Right lung (tissue), 5 donors: Measurements from ENCODE around the gene KLHL29. TPM values are rescaled to one million over a fixed set of nuclear protein-coding genes. Genes with fewer than 3 reads are reported as not detected.

Source experiments
- DNase-seq, 2 donors: peaks; one replicate each; pipeline ENCODE4 v3.0.0-alpha.2; 2013
- polyA plus RNA-seq, 5 donors: library from polyadenylated mRNA; unstranded; fragments of 120-200 nt; gene quantifications; one replicate each; pipeline versions ENCODE4 v1.2.1 to v1.2.3, GENCODE V29; 2013; ENCODE audit warnings: inconsistent platforms in 1 of 5, low replicate concordance in 1 of 5; ENCODE audit not compliant: insufficient read length in 5 of 5, insufficient read depth in 1 of 5

The KLHL29 gene
- polyA plus RNA-seq, 5 donors = 1.6 to 2.7 (median 2.1) TPM

DNA sequence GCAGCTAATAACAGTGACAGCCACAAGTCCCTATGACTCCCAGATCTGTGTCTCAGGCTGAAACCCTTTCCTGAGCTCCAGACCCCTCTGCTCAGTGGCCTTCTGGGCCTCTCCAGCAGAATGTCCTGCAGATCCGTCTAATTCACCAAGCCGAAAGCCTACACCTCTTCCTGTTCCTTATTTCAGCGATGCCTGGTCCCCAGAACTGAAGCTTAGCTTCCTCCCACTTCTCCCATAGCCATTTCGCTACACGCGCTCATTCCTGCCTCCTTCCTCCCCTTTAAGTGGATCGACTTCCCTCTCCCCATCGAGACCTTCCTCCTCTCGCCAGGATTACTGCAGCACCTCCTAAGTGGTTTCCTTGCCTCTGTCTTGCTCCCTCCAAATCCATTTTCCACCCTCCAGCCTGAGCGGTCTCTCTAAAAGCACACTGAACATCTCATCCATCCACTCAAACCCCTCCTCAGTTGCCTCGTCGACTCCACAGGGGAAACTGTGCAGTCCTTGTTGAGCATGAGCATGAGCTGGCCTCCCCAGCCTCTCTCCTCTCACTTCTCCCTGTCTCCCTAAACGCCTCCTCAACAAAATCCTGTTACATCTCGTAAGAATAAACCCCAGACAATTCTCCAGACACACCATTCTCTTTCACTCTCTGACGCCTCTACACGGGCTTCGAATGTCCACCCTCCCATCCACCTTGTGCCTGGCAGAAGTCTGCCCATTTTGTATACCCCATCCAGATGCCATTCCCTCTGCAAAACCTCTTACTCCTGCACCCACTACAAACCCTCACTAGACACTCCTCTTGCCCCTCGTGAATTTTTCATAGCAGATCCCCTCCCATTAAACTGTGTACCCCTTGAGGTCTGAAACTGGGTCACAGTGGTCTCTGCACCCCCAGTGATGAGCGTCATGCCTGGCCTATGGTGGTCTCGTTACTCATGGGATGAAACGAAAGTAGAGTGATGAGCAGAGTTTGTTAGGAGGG is 309.4 kb downstream of the KLHL29 start:
- no peak for DNase-seq

DNA sequence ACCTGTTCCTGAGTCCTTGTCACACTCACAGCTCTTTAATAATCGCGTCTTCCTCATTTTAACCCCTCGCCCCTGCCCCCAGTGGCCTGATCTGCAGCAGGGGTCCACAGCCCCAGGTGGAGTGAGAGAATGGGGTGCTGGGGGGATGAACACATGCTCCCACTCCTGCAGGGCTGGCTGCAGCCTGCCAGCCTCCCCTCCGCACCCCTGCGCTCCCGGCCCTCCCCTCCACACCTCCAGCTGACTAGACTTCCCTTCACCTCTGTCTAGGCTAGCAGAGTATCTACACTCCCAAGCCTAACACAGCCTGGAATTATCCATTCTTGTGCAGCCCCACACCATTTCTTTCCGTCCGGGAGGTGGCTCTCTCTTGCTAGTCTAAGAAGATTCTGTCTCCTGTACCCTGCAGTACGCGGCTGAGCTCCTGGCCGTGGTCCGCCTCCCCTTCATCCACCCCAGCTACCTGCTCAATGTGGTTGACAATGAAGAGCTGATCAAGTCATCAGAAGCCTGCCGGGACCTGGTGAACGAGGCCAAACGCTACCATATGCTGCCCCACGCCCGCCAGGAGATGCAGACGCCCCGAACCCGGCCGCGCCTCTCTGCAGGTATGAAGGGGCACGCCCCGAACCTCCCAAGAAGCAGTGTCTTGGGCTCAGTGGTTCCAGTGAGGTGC is 310.4 kb downstream of the KLHL29 start:
- no peak for DNase-seq

DNA sequence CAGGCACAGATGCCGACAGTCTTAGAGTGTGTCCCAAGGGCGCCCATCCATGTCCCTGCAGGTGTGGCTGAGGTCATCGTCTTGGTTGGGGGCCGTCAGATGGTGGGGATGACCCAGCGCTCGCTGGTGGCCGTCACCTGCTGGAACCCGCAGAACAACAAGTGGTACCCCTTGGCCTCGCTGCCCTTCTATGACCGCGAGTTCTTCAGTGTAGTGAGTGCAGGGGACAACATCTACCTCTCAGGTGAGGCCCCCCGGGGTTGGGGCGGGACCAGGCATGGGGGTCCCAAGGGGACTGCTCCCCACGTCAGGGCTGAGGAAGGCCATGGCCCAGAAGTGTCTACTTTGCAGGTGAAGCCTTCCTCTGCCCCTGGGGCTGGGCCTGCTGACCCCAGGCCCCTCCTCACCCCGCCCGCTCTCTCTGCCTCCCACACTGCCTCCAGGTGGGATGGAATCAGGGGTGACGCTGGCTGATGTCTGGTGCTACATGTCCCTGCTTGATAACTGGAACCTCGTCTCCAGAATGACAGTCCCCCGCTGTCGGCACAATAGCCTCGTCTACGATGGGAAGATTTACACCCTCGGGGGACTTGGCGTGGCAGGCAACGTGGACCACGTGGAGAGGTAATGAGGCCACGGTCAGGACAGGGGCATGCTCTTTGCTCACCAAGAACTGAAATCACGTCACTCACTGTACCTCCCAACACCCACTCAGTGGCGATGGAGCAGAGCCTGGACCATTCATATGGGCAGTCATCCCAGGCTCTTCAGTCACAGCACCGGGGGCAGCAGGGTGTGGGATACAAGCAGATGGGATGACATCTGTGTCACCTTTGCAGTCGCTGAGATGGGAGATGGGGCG is 311.1 kb downstream of the KLHL29 start:
- DNase-seq = no peak

DNA sequence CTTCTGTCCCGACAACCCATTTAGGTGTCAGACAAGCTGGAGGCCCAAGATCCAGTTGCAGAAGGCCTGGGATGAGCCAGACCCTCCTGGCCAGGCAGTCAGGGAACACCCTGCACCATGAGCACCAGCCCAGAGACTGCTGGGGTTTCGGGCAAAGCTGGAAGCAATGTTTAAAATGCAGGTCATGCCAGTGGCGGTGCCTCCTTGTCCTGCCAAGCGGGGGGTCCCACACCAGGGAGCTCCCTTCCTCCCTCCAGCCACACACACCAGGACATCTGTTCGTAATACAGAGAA is 311.7 kb downstream of the KLHL29 start:
- no peak for DNase-seq

DNA sequence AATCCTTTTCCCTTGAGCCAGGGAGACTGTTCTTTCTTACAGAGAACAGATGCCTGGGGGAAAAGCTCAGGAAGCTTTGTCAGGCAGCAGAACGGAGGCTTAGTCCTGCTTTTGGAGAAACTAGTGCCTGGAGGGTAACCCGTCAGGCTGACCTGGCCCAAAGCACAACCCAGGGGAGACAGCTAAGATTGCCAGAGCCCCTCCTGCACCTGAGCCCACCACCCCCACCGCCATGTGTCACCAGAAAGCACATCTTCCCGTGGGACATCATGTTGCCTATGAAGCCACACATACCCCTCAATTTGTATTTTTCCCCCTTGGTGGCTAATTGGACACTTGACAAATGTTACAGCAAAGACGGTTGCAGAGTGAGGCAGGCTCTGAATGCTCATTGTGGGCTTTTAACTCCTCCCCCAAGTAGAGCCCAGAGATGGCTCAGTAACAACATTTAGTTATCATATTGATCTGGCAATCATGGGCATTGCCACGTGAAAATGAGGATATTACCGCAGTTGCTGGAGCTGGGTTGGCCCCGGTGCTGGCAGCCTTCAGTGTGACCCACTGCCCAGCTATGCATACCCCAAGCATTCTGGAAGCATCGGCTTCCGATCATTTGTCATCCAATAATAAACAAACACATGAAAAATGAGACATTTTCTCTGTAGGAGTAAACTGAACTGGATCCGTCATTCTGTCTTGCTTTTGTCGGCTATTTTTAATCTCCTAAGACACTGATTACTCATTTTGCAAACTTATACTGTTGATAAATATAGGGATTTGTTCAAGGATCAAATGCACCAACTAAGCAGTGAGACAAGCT is 312.5 kb downstream of the KLHL29 start:
- no peak for DNase-seq

DNA sequence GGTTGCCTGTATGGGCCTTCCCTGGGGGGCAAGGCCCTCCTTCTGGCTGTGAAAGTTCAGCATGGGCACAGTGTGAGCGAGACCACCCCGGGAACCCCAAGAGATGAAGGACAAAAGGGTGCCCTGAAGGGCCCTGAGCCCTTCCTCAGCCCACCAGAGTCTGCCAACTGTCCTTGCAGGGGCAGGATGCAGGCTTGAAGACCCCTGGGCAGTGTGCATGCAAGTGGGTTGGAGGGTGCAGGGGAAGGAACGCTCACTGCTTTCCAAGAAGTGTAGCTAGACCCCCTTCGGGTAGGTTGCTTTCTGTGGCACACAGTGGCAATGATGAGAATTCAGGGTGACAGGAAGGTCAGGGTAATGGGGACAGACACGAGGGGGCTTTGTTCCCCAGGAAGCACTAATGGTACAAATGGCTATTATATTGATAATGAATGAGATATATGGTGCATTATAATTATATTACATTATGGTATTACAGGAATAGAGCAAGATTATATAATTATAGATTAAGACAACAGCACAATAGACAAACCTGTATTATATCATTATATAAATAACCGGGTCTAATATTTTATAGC is 313.2 kb downstream of the KLHL29 start:
- no peak for DNase-seq

DNA sequence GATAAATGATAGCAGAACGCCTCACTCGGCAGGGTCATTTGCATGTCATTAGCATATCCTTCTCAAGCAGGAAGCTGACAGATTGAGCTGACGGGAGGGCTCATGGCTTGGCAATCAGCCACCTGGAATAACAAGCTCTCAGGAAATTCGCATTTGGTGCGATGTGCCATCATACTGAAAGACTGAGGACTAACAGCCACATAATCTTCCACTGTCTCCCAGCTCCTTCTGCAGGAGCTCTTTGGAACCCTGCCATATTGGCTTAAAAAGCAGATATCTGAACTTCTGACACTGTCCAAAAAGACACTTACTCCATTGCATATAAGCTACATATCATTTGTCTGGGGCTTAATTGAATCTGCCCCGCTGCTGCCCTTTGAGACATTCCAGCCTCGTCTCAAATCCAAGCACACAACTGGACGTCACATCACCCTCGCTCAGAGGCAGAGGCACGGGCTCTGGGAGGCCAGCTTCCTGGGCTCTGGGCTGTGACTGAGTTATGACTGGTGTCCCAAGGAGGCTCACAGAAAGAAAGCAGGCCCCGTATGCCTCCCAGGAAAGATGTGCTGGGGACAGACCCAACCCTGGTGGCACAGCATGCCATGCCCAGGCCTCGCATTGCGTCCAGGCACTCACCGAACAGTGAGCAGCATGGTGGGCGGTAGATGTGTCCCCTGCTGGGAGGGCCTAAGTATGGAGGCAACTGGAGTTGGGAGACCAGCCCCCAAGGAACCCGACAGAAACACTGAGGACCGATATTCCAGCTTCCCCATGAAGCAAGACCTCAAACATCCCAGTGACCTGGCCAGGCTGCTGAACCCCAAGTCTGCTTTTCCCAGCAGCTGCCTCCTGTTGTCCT is 314.0 kb downstream of the KLHL29 start:
- peak; percentile 54 to 57 for DNase-seq

DNA sequence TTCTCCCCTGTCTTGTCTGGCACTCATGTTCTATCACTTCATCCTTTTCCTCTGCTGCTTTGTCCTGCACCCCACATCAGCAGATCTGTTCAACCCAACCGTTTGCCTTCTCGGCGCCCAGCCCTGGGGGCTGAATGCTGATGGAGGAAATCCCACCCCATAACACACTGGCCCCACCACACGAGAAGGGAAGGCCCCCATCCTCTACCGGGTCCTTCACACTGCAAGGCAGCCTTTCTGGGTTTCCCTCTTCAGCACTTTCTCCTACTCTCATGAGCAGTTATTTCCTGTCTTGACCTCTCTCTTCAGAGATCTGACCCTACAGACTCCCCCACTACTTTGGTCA is 314.6 kb downstream of the KLHL29 start:
- DNase-seq = no peak

DNA sequence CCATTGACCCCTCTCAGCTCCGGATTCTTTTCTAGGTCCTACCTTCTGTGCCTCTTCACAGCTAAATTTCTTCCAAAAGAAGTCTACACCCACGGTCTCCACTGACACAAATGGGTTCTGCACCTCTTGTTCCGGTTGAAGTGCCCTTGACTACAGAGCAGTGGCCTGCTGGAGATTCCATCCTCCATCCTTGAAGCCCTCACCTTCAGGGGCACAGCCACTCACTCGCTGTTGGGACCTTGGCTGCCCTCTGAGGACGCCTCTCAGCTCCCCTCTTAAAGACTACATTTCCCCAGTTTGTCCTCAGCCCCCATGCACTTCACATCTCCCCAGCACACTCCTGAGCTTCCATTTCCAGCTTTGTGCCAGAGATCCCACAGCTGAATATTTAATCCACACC is 315.6 kb downstream of the KLHL29 start:
- no peak for DNase-seq

DNA sequence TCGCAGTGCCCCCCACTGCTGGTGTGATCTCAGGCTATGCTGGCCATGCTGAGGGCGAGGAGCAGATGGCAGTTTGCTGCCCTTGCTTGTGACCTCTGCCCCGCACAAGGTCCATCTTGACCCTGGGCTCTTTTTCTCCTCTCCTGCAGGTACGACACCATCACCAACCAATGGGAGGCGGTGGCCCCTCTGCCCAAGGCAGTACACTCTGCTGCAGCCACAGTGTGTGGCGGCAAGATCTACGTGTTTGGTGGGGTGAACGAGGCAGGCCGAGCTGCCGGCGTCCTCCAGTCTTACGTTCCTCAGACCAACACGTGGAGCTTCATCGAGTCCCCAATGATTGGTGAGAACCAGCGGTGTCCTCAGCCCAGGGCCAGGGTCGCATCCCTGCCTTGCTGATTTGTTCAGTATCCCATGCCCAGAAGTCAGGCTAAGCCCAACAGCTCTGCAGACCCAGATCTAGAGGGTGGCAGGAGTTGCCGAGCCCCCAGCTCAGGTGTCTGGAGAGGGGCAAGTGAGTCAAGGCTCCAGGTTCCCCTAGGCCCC is 318.1 kb downstream of the KLHL29 start:
- DNase-seq = no peak

DNA sequence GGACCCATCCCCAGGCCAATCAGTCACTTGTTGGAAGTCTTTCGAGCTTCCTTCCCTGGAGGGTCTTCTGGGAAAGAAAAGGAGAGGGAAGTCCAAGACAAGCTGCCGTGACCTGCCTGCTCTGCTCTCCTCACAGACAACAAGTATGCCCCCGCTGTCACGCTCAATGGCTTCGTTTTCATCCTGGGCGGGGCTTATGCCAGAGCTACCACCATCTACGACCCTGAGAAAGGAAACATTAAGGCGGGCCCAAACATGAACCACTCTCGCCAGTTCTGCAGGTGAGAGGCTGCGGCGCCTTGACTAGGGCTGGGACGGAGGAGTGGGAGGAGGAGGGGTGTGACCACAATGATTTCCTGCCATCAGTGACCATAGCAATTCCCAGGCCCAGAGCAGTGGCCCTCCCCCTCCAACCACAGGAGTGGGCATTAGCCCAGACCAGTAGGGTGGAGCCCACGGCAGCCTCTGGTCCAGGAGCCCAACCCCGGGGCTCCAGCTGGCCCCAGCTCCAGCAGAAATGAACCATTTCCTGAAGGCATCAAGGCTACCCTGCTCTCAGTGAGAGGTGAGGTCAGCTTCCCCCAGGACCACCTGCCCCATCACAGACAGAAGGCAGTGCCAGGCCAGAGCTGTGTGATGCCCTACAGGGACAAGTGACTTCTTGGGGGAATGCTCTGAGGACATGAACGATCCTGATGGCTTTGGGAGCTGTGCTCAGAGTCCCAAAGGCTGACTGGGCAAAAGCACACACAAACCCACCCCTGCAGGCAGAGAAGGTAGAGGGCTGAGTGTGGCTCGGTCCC is 318.8 kb downstream of the KLHL29 start:
- DNase-seq = no peak

DNA sequence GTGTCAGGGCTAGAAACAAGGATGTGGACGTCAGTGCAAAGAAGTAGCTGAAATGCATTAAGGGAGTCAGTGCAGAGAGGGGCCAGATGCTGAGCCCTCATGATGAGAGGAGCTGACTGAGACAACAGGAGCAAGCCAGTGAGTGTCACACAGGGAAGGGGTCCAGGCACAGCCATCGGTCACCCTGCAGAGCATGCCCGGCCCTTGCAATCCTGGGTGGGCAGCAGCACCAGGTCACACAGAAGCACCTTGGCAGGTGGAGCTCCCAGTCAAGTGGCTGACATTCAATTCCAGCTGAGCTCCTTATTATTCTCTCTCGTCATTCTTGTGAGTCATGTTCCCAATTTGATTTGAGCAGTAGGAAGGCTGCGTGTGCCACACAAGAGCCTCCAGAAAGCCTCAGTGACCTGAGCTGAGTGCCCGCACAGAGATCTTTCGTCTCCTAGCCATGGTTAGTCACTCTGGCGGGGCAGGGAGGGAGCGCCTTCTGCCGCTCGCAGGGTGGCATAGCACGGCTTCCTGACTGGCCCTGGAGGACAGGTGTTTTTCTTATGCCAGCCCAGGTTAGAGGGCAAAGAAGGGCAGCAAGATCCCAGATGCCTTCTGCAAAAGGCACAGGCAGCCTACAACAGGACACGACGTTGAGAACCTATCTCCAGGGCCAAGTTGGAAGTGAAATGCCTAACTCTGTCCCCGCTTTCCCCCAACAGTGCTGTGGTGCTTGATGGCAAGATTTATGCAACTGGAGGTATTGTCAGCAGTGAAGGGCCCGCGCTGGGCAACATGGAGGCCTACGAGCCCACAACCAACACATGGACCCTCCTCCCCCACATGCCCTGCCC is 321.0 kb downstream of the KLHL29 start:
- no peak for DNase-seq

DNA sequence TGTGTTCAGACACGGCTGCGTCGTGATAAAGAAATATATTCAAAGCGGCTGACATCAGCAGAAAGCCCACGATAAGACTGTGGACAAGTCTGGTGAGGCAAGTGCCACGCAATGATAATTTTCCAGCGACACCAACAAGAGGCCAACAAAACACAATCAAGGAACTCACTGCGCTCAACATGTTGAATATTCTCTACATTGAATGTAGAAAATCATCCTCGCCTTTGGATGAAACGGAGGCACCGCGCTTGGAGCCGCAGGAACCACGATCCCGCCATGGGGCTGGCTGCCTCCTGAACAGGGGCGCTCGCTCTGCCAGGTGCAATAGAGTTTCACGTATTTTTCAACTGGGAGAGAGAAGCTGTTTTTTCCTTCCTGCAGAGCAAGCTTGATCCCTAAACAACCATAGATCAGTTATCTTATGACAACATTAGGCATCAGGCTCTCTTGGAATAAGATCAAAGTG is 321.7 kb downstream of the KLHL29 start:
- DNase-seq = no peak

DNA sequence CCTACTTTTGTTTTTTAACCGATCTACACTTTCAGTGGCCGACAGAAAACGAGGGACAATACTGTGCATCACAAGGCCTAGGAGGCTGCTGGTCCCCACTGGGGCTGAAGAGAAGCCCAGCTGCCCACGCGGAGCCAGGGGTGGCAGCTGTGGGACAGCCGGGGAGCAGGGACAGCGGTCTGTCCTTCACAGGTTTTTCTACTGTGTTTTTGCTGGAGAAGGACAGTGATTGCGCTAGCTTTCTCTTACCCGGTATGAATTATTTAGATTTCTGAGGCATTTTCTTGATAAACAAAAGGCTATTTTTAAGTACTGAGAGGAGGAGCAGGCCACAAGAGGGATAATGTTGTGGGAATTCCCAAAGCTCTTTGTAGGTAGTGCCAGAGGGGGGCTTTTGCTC is 322.1 kb downstream of the KLHL29 start:
- DNase-seq = no peak

DNA sequence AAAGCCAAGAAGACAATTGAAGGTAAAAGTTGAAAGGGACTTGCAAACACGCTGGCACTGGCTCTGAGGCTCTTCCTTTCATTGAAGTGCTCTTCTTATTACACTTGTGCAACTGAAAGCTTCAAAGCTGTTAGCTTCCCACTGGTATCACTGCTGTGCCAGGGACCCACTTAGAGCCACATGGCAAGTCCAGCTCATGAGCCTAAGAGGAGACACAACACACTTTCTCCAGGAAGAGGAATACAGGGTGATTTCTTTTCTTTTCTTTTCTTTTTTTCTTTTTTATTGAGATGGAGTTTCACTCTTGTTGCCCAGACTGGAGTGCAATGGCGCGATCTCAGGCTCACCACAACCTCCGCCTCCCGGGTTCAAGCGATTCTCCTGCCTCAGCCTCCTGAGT is 323.8 kb downstream of the KLHL29 start:
- DNase-seq = no peak

DNA sequence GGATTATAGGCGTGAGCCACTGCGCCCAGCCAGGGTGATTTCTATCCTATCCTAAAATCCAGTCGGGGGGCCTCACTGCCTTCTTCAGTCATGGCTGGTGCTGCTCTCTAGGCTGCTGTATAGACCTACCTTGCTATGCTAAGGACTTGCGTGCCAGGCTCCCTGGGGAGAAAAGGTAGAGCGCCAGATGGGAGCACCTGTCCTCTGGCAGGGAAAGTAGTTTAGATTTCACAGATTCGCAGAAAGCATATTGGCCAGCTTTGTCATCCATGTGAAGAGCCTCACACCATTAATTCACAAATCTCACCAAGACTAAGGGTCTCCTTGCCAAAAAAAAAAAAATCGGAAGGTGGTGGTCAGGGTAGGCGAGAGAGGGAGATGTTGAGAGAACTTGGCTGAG is 324.3 kb downstream of the KLHL29 start:
- no peak for DNase-seq

DNA sequence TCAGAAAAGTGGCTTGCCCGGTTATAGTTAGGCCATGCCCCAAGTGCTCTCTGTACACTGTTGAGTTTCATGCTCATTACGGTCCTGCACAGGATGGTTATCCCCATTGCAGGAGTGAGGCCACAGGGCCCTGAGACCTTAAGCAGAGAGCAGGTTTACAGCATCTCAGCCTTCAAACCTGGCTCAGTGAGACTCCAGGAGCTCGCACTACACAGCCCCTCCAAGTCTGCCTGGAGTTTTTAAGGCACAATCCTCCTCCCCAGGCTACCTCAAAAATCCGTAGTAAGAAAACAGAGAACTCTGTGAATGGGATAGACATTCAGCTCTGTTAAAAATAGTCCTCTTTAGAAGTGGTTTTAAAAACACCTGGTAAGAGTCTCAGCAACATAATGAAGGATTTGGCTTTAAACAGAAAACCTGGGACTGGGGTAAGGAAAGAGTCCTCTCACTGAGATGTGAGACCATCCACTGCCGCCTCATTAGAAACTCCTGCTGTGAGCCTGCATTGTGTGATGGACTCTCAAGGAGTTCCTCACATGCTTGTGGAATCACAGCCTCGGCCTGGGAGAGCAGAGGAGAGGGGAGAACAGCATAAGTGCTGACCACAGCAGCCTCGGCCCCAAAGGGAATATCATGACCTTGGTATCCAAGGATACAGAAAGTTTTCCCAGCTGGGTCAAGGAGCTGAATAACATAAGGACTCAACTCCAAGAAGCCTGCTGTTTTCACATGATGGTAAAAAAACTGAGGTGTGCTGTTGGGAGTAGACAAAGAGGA is 327.2 kb downstream of the KLHL29 start:
- no peak for DNase-seq
